Adipocyte (in vitro differentiated cells): Measurements from ENCODE around the gene MACROH2A1.

Source experiments
- DNase-seq: peaks from one replicate; pipeline ENCODE4 v3.0.0-alpha.2; 2015; ENCODE audit warnings: low read depth
- H3K27me3 ChIP-seq: replicated peaks from 2 replicates; pipeline ENCODE4 v1.7.0; 2013; ENCODE audit warnings: mild to moderate bottlenecking, low read length, moderate library complexity; ENCODE audit not compliant: control insufficient read depth, insufficient read depth
- H3K36me3 ChIP-seq: 2 replicates; pipeline ENCODE4 v1.7.0; 2013; ENCODE audit warnings: low read length, mild to moderate bottlenecking, moderate library complexity; ENCODE audit not compliant: control insufficient read depth, insufficient read depth, severe bottlenecking
- H3K4me1 ChIP-seq: 2 replicates; pipeline ENCODE4 v1.7.0; 2013; ENCODE audit warnings: mild to moderate bottlenecking, low read length, moderate library complexity; ENCODE audit not compliant: control insufficient read depth, insufficient read depth
- H3K4me3 ChIP-seq: 2 replicates; pipeline ENCODE4 v1.7.0; 2013; ENCODE audit warnings: mild to moderate bottlenecking, low read length, moderate library complexity
- H3K9ac ChIP-seq: 2 replicates; pipeline ENCODE4 v1.7.0; 2013; ENCODE audit warnings: mild to moderate bottlenecking, low read length, moderate library complexity
- H3K9me3 ChIP-seq: 2 replicates; pipeline ENCODE4 v1.7.0; 2013; ENCODE audit warnings: mild to moderate bottlenecking, low read length, moderate library complexity; ENCODE audit not compliant: control insufficient read depth

The MACROH2A1 gene

GRCh38 chr5:135318924-135319323, 80.1 kb downstream of the MACROH2A1 start:
- peaks cover 21% of the 10 kb centered on the region for H3K4me1 ChIP-seq
- no peak overlapping the region for H3K4me3 ChIP-seq
- H3K9ac ChIP-seq: no peak overlapping the region
- no peak for DNase-seq
- H3K9me3 ChIP-seq: no peaks in the 10 kb centered on the region
- H3K27me3 ChIP-seq: peaks cover 3% of the 10 kb centered on the region
- H3K36me3 ChIP-seq: no peaks in the 10 kb centered on the region

GRCh38 chr5:135318037-135318436, 81.0 kb downstream of the MACROH2A1 start:
- Histone ChIP-seq H3K4me1 (peaks cover 21% of the 10 kb centered on the region), H3K36me3 (no peaks in the 10 kb centered on the region), H3K9ac (no peak overlapping the region), H3K27me3 (peaks cover 3% of the 10 kb centered on the region), H3K9me3 (no peaks in the 10 kb centered on the region), H3K4me3 (no peak overlapping the region)
- no peak for DNase-seq

GRCh38 chr5:135317286-135317685, 81.7 kb downstream of the MACROH2A1 start:
- Histone ChIP-seq H3K4me3 (no peak overlapping the region), H3K27me3 (no peaks in the 10 kb centered on the region), H3K36me3 (no peaks in the 10 kb centered on the region), H3K9me3 (no peaks in the 10 kb centered on the region), H3K4me1 (peaks cover 21% of the 10 kb centered on the region), H3K9ac (no peak overlapping the region)
- no peak for DNase-seq

DNA sequence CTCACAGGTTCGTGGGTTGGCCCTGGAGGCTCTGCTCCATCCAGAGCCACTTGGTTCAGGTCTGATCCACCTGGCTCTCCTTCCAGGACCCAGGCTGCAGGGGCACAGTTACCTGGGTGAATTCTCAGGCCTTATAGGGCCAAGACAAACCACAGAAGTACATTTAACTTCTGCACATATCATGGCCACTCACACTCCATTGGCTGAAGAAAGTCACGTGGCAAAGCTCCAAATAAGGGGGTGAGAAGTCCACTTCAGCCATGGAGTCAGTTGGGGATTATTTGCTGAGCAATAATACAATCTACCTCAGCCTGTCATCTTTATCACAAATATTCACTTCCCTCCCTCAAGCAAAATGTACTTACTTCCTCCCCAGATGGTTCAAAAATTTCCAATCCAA, 83.6 kb downstream of the MACROH2A1 start:
- H3K27me3 ChIP-seq: no peaks in the 10 kb centered on the region
- H3K9ac ChIP-seq: no peak overlapping the region
- no peak overlapping the region for H3K4me3 ChIP-seq
- H3K9me3 ChIP-seq: no peaks in the 10 kb centered on the region
- H3K36me3 ChIP-seq: no peaks in the 10 kb centered on the region
- H3K4me1 ChIP-seq: peaks cover 15% of the 10 kb centered on the region
- DNase-seq: no peak

- H3K27me3 ChIP-seq: no peaks in the 10 kb centered on the region
- no peak overlapping the region for H3K4me3 ChIP-seq
- no peak overlapping the region for H3K9ac ChIP-seq
- no peaks in the 10 kb centered on the region for H3K9me3 ChIP-seq
- no peak for DNase-seq
- peaks cover 23% of the 10 kb centered on the region for H3K4me1 ChIP-seq
- H3K36me3 ChIP-seq: no peaks in the 10 kb centered on the region
Observed at GRCh38 chr5:135313946-135314345, 85.1 kb downstream of the MACROH2A1 start.

DNA sequence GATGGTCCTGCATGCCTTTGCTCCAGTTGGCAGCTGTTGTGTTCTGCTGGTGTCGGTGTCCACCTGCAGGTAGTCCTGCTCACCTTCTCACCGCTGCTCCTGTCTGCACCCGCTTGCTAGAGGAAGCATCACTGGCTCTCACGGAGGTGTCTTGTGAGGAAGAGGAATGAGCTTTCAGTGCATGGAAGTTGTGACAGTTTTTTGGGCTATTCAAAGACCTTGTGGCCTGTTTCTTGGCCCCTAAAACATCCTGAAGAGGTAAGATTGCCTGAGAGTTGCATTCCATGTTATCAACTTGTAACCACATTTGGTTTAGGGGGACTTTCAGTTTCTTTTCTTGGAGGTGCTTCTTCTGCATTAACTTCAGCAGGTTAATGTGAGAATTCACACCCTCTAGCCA, 85.6 kb downstream of the MACROH2A1 start:
- DNase-seq: no peak
- Histone ChIP-seq H3K9me3 (no peaks in the 10 kb centered on the region), H3K27me3 (no peaks in the 10 kb centered on the region), H3K36me3 (no peaks in the 10 kb centered on the region), H3K9ac (no peak overlapping the region), H3K4me1 (peaks cover 28% of the 10 kb centered on the region), H3K4me3 (no peak overlapping the region)

- Histone ChIP-seq H3K4me1 (peaks cover 29% of the 10 kb centered on the region), H3K36me3 (no peaks in the 10 kb centered on the region), H3K4me3 (no peak overlapping the region), H3K9ac (no peak overlapping the region), H3K9me3 (no peaks in the 10 kb centered on the region), H3K27me3 (no peaks in the 10 kb centered on the region)
- DNase-seq: no peak
Observed at GRCh38 chr5:135312255-135312935, 86.6 kb downstream of the MACROH2A1 start.

DNA sequence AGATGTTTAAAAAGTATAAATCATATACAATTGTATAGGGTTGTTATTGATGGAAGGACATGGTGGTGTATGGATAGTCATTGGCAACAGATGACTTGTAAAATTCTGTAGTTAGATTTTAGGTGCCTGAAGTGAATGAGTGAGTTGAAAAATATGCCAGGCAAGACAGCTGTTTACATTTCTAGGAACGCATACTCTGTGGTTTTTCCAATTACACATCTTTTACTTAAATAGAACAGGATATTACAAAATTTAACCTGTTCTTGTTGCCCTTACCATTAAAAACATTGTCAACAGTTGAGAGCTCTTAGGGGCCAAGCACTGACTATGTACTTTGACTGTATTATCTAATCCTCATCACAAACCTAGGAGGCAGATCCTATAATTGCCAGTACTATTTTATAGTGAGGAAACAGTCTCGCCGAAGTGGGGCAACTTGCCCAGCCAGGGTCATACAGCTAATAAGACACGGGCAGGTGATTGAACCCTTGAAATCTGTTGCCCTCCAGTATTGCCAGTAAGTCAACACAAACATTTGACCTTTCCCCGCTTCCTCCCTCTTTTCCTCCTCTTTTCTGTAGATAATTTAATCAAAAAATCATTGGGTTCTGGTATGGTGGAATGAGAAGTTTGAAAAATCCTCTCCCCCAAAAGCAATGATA, 88.6 kb downstream of the MACROH2A1 start:
- Histone ChIP-seq H3K27me3 (no peaks in the 10 kb centered on the region), H3K36me3 (no peaks in the 10 kb centered on the region), H3K9ac (no peak overlapping the region), H3K9me3 (no peaks in the 10 kb centered on the region), H3K4me3 (no peak overlapping the region), H3K4me1 (peaks cover 17% of the 10 kb centered on the region)
- DNase-seq: peak; percentile 74

DNA sequence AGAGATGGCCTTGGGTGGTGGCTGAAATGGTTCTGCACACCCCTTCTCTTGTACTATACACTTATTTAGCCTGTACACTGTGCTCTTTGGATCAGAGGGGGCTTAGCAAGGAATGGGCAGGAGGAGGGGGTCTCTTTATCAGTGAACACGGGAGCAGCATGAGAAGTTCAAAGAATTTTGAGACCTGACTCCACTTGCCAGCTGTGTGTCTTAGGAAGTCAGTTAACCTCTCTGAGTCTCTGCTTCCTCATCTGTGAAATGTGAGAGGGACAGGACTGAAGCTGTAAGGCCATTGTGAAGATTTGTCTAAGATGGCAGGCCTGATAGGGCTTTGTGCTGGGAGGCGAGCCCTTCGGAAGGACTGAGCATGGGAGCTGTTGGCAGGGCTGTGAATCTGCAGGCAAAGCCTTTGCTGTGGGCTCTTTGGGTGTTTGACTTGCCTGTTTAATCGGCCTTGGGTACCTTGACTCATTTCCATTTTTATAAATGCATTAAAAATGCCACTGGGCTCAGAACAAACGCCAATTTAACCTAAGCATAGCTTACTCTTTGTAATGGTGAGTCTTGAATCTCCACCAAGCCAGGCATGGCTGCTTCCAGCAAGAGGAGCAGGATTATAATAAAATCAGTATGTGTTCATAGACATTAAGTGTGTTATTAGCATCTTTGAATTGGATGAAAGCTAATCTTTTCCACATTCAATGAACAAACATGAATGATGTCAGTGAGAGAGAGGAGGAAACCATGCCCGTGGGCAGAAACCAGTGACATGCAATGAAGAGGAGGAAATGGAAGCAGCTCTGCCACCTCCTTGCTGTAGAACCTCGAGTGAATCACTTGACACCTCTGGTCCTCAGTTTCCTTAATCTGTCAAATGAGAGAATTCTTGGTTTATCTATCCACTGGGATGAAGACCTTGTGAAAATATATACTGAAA, 89.4 kb downstream of the MACROH2A1 start:
- Histone ChIP-seq H3K4me3 (no peak overlapping the region), H3K4me1 (peaks cover 17% of the 10 kb centered on the region)
- DNase-seq: peak; percentile 34

DNA sequence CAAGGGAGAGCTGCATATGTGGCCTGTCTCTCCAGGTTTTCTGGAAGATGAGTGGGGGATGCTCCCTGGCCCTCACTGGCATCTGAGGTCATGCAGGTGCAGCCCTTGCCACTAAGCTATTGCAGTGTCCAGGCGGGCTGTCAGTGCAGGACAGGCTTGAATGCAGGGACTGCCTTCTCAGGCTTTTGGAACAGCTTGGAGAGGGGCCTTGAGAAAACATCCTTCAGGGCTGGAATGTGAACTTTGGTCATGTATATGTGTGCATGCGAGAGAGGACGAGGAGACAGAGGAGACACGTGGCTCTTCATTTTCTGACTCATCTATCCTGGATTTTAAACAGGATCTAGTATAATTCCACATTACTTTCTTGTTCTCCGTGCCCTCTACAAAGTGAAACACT, 90.3 kb downstream of the MACROH2A1 start:
- Histone ChIP-seq H3K4me3 (no peak overlapping the region), H3K27me3 (no peaks in the 10 kb centered on the region), H3K36me3 (no peaks in the 10 kb centered on the region), H3K4me1 (peaks cover 17% of the 10 kb centered on the region), H3K9me3 (no peaks in the 10 kb centered on the region), H3K9ac (no peak overlapping the region)
- peak; percentile 79 for DNase-seq

More for the DNA sequence above, 89.4 kb downstream of the MACROH2A1 start:
- Histone ChIP-seq H3K27me3 (no peaks in the 10 kb centered on the region), H3K9me3 (no peaks in the 10 kb centered on the region), H3K9ac (no peak overlapping the region), H3K36me3 (no peaks in the 10 kb centered on the region)

GRCh38 chr5:135308245-135308644, 90.8 kb downstream of the MACROH2A1 start:
- H3K27me3 ChIP-seq: no peaks in the 10 kb centered on the region
- H3K36me3 ChIP-seq: no peaks in the 10 kb centered on the region
- no peak overlapping the region for H3K9ac ChIP-seq
- peaks cover 17% of the 10 kb centered on the region for H3K4me1 ChIP-seq
- no peak overlapping the region for H3K4me3 ChIP-seq
- H3K9me3 ChIP-seq: no peaks in the 10 kb centered on the region
- peak; percentile 54 for DNase-seq
